Muscle of back (tissue), 10 donors: ENCODE data around the gene ARMCX5. TPM values are rescaled to one million over a fixed set of nuclear protein-coding genes. Genes with fewer than 3 reads are reported as not detected.

Experiments
- polyA plus RNA-seq, 10 donors: library from polyadenylated mRNA; unstranded; fragments of 120-200 nt; gene quantifications; one replicate each; pipeline ENCODE4 v1.2.1, GENCODE V29; 2013; ENCODE audit not compliant: insufficient read length in 10 of 10

The ARMCX5 gene
- polyA plus RNA-seq, 10 donors: 5.7 to 8.9 (median 8.1) TPM

Other genes with a start within 250 kb of the ARMCX5 start
- not detected for gene NXF2B, start 159.5 kb upstream of the ARMCX5 start, polyA plus RNA-seq
- not detected for gene TCP11X2, start 127.7 kb upstream of the ARMCX5 start, polyA plus RNA-seq
- gene TMSB15A, start 82.8 kb upstream of the ARMCX5 start, polyA plus RNA-seq: 10 to 100 TPM in 9 of 10 donors, 1 to 10 TPM in 1; 9.7 to 24.3 (median 13.5) TPM
- 10 to 100 TPM in 8 of 10 donors, 1 to 10 TPM in 2; 8.5 to 16.3 (median 12.3) TPM for gene GPRASP1, start 52.0 kb downstream of the ARMCX5 start, polyA plus RNA-seq
- 10 to 100 TPM; 16.8 to 31.3 (median 19.1) TPM for gene GPRASP2, start 112.9 kb downstream of the ARMCX5 start, polyA plus RNA-seq
- 10 to 100 TPM in 1 of 10 donors, 1 to 10 TPM in 9; 6.4 to 10.0 (median 7.6) TPM for gene GPRASP3, start 121.2 kb downstream of the ARMCX5 start, polyA plus RNA-seq